GM19438 (cell line): ENCODE results near the gene GLRA3.
"Not testable (repeated sequence)": the region's sequence is repeated elsewhere in the genome, so short reads cannot be mapped to it uniquely, and the experiment has no call there.

Source experiments
- ATAC-seq: cut with Tn5 transposase; IDR thresholded peaks from one replicate; pipeline ENCODE4 v1.9.1; 2021; ENCODE audit warnings: low read depth; ENCODE audit not compliant: unreplicated experiment

The GLRA3 gene

GRCh38 chr4:174716986-174717770 lies 111.9 kb downstream of the GLRA3 start:
- ATAC-seq, result no peak

- no peak for ATAC-seq
Observed at GRCh38 chr4:174714393-174715211, 114.4 kb downstream of the GLRA3 start.

GRCh38 chr4:174713821-174714220 lies 115.2 kb downstream of the GLRA3 start:
- no peak for ATAC-seq

- ATAC-seq, result no peak
Observed at GRCh38 chr4:174713181-174713580, 115.9 kb downstream of the GLRA3 start.

- no peak for ATAC-seq
Observed at GRCh38 chr4:174709526-174709925, 119.5 kb downstream of the GLRA3 start.

GRCh38 chr4:174708381-174708780 lies 120.7 kb downstream of the GLRA3 start:
- ATAC-seq, result no peak

- ATAC-seq, result no peak
Observed at GRCh38 chr4:174707902-174708301, 121.1 kb downstream of the GLRA3 start.

- no peak for ATAC-seq
Observed at GRCh38 chr4:174707051-174707676, 121.9 kb downstream of the GLRA3 start.

- ATAC-seq, result no peak
Observed at GRCh38 chr4:174702979-174703478, 126.0 kb downstream of the GLRA3 start.

- ATAC-seq, result no peak
Observed at GRCh38 chr4:174699654-174700053, 129.4 kb downstream of the GLRA3 start.

- ATAC-seq, result no peak
Observed at GRCh38 chr4:174697896-174698295, 131.2 kb downstream of the GLRA3 start.

GRCh38 chr4:174697202-174697601 lies 131.8 kb downstream of the GLRA3 start:
- ATAC-seq, result no peak

GRCh38 chr4:174696657-174697056 lies 132.4 kb downstream of the GLRA3 start:
- no peak for ATAC-seq

GRCh38 chr4:174691876-174692275 lies 137.2 kb downstream of the GLRA3 start:
- ATAC-seq, result not testable (repeated sequence)

- no peak for ATAC-seq
Observed at GRCh38 chr4:174690665-174691064, 138.4 kb downstream of the GLRA3 start.

- ATAC-seq, result no peak
Observed at GRCh38 chr4:174689618-174690017, 139.4 kb downstream of the GLRA3 start.

GRCh38 chr4:174686826-174687225 lies 142.2 kb downstream of the GLRA3 start:
- no peak for ATAC-seq

GRCh38 chr4:174681723-174682300 lies 147.2 kb downstream of the GLRA3 start:
- ATAC-seq, result no peak

- ATAC-seq, result no peak
Observed at GRCh38 chr4:174674305-174674840, 154.7 kb downstream of the GLRA3 start.

- ATAC-seq, result no peak
Observed at GRCh38 chr4:174673865-174674264, 155.2 kb downstream of the GLRA3 start.
